Testis (tissue), 3 donors: Measurements from ENCODE around the gene PPIG. TPM values are rescaled to one million over a fixed set of nuclear protein-coding genes. Genes with fewer than 3 reads are reported as not detected.

ENCODE experiments used
- DNase-seq: peaks from one replicate; pipeline ENCODE4 v3.0.0-alpha.2; 2019
- H3K27ac ChIP-seq, 2 donors: fragments of 200-600 bp; sonication (generic); one replicate each; pipeline ENCODE4 v1.5.1; 2019
- H3K27me3 ChIP-seq: fragments of 200-600 bp; sonication (generic); one replicate; pipeline ENCODE4 v1.5.1; 2019
- H3K36me3 ChIP-seq: fragments of 200-600 bp; sonication (generic); one replicate; pipeline ENCODE4 v1.5.1; 2017; ENCODE audit warnings: low read depth; ENCODE audit errors: missing control alignments
- H3K4me1 ChIP-seq: fragments of 200-600 bp; sonication (generic); one replicate; pipeline ENCODE4 v1.5.1; 2019
- H3K4me3 ChIP-seq, 2 donors: fragments of 200-600 bp; sonication (generic); one replicate each; pipeline ENCODE4 v1.5.1; 2017 to 2019
- H3K9me3 ChIP-seq: fragments of 200-600 bp; sonication (generic); one replicate; pipeline ENCODE4 v1.5.1; 2017
- CTCF ChIP-seq, 3 experiments: fragments of 450-650 bp in 2 of 3; fragments of 200-600 bp in 1 of 3; sonication (generic) in 1 of 3; IDR thresholded peaks; one replicate each; pipeline ENCODE4 v1.5.1; 2016 to 2019; ENCODE audit warnings: antibody characterized with exemption in 3 of 3, mild to moderate bottlenecking in 2 of 3, moderate library complexity in 1 of 3
- POLR2A ChIP-seq: fragments of 450-650 bp; IDR thresholded peaks from one replicate; pipeline ENCODE4 v1.6.1; 2017; ENCODE audit warnings: antibody characterized with exemption, mild to moderate bottlenecking, moderate library complexity
- WGBS, 2 donors: methylation state at CpG; one replicate each; pipeline ENCODE4 v1.1.5; 2018; 5-methylcytosine and 5-hydroxymethylcytosine counted together
- intact Hi-C: fragments of 100-400 bp; cut with DNase I; formaldehyde crosslinking; loops from one replicate; pipeline ENCODE4 v1.15.1; 2023; ENCODE audit warnings: low total_unique reads
- polyA plus RNA-seq: library from polyadenylated mRNA; stranded (reverse); fragments of 350-450 nt; fragmentation: Illumina TruSeq; extraction: RNeasy Lipid Tissue Mini Kit (QIAGEN cat#74804); gene quantifications from one replicate; pipeline ENCODE4 v1.2.3, GENCODE V29; 2014; ENCODE audit warnings: low read depth, low replicate concordance; ENCODE audit not compliant: insufficient read depth
- total RNA-seq, 2 donors: library from RNA; depleted of rRNA; stranded (reverse); fragments of >200 nt; gene quantifications; one replicate each; pipeline ENCODE4 v1.2.3, GENCODE V29; 2016

The PPIG gene
- total and polyA plus RNA-seq, 3 donors from 2014 or later: 6.9 to 48.0 (median 40.8) TPM

DNA sequence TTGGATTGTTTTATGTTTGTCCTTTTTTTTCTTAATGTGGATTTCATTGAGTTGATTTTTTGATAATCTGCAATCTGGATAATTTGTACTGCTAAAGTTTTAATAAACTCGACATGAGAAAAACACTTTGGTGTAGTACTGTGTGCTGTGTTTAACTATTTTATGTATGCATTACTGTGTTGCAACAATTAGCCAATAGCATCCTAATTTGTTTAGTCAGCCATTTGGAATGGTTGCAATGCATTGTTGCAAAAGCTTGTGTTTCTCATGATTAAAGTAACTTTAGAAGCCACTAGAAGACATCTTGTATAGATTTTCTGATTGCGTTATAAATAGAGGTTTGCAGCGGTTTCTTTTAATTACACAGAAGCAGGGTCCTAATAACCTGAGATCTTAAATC, 53.5 kb downstream of the PPIG start:
- TF ChIP-seq POLR2A (no peak), CTCF (IDR thresholded peaks at IDR 0.05) (no peak)
- Histone ChIP-seq H3K27ac (no peak overlapping the region), H3K4me3 (no peak overlapping the region), H3K9me3 (no peaks in the 10 kb centered on the region), H3K36me3 (no peaks in the 10 kb centered on the region), H3K4me1 (no peaks in the 10 kb centered on the region), H3K27me3 (no peaks in the 10 kb centered on the region)
- DNase-seq: no peak
- intact Hi-C loops: no loop called here
- 87 to 91% methylated on average over 3 of the region's 3 CpGs for WGBS, 2 donors

DNA sequence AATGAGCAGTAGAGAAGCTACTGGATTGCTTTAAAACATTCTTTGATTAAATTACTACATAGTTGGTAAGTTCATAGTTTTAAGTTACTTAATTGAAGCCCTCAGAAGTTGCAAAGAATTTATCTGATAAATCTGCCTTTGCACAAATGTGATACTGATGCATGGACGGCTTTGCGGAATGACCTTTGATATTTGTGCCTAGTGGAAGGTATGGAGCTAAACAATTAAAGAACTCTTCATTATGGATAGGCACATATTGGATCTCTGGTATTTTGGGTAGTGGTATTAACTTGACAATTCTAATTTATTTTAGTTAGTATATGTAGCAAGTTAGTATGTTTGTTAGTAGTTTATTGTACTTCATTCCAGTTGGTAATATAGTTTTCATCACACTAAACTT, 56.0 kb downstream of the PPIG start:
- Histone ChIP-seq H3K27me3 (no peaks in the 10 kb centered on the region), H3K27ac (no peak overlapping the region), H3K9me3 (no peaks in the 10 kb centered on the region), H3K4me3 (no peak overlapping the region), H3K4me1 (no peaks in the 10 kb centered on the region), H3K36me3 (no peaks in the 10 kb centered on the region)
- intact Hi-C loops: no loop called here
- 74 to 77% methylated on average over 2 of the region's 2 CpGs for WGBS, 2 donors
- no peak for TF ChIP-seq POLR2A
- TF ChIP-seq CTCF (IDR thresholded peaks at IDR 0.05): no peak
- no peak for DNase-seq

DNA sequence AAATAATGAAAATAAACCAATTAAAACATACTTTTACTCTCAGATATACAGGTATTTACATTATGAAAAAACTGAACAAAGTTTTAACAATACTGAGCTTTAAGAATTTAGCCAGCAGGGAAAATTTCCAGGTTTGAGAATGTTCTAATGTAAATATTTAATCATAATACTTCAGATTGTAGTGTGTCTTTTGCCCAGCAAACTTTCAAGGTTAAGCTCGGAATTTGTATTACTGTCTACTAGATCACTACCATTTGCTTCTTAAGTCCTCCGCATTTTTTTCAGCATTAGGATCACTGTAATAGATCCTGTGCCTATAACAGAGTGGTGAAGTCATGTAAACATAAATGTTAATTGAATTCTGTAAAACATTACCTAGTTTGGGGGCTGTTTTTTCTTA, 57.3 kb downstream of the PPIG start:
- Histone ChIP-seq H3K36me3 (no peaks in the 10 kb centered on the region), H3K27me3 (no peaks in the 10 kb centered on the region), H3K4me1 (no peaks in the 10 kb centered on the region), H3K9me3 (no peaks in the 10 kb centered on the region), H3K4me3 (no peak overlapping the region), H3K27ac (no peak overlapping the region)
- intact Hi-C loops: no loop called here
- DNase-seq: no peak
- 59 to 69% methylated on average over 2 of the region's 2 CpGs for WGBS, 2 donors
- TF ChIP-seq CTCF (IDR thresholded peaks at IDR 0.05): no peak

DNA sequence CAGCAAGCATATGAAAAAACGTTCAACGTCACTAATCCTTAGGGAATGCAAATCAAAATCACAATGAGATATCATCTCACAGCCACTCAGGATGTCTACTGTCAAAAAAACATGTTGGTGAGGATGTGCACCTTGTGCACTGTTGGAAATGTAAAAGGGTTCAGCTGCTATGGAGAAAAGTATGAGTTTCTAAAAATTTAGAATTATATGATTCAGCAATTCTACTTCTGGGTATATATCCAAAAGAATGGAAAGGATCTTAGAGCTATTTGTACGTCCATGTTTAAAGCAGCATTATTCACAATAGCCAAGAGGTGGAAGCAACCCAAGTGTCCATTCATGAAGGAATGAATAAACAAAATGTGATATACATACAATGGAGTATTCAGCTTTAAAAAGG, 60.0 kb downstream of the PPIG start:
- Histone ChIP-seq H3K4me1 (no peaks in the 10 kb centered on the region), H3K9me3 (no peaks in the 10 kb centered on the region), H3K27me3 (no peaks in the 10 kb centered on the region), H3K36me3 (no peaks in the 10 kb centered on the region), H3K4me3 (no peak overlapping the region), H3K27ac (no peak overlapping the region)
- 42 to 43% methylated on average over 3 of the region's 3 CpGs for whole genome bisulfite sequencing, 2 donors
- TF ChIP-seq POLR2A: no peak
- no peak for TF ChIP-seq CTCF (IDR thresholded peaks at IDR 0.05)
- DNase-seq: no peak
- intact Hi-C loops: no loop called here

- no peak for TF ChIP-seq CTCF (IDR thresholded peaks at IDR 0.05)
- no peak for TF ChIP-seq POLR2A
- no peak for DNase-seq
- Histone ChIP-seq H3K9me3 (no peaks in the 10 kb centered on the region), H3K4me1 (no peaks in the 10 kb centered on the region), H3K36me3 (no peaks in the 10 kb centered on the region), H3K27ac (no peak overlapping the region), H3K4me3 (no peak overlapping the region), H3K27me3 (no peaks in the 10 kb centered on the region)
- 74 to 76% methylated on average over 2 of the region's 2 CpGs for WGBS, 2 donors
- intact Hi-C loops: no loop called here
Measured at GRCh38 chr2:169647496-169647895, 63.3 kb downstream of the PPIG start.
